Measurements from ENCODE around the gene CFI. TPM values are rescaled to one million over a fixed set of nuclear protein-coding genes. Genes with fewer than 3 reads are reported as not detected.

The CFI gene
- total and polyA plus RNA-seq, 2 of the 4 experiments (the other 2 are of a cell fraction): 0.12 to 0.18 TPM

- H3K27ac ChIP-seq (ENCODE audit: insufficient read depth, low read length): no peak overlapping the region
- peaks cover 1% of the 10 kb centered on the region; the same call in 1 of the 2 replicates for H3K27me3 ChIP-seq (ENCODE audit: control insufficient read depth, insufficient read depth, low read length)
- no peak overlapping the region for H4K5ac ChIP-seq (ENCODE audit: low read depth, low read length)
- DNase-seq (no peak), ATAC-seq (ENCODE audit: low read depth) (no peak)
- POLR2A ChIA-PET (ENCODE audit: unreplicated experiment): no interaction called here
- CTCF ChIA-PET: no interaction called here
- H2BK15ac ChIP-seq (ENCODE audit: low read depth, low read length): no peak overlapping the region
- H3K4me2 ChIP-seq (ENCODE audit: low read depth, low read length): no peak overlapping the region
- H2AK5ac ChIP-seq (ENCODE audit: low read depth, low read length): no peak overlapping the region
- no CpG with 5 or more reads among the region's 4 CpGs for WGBS, 2 experiments (ENCODE audit: extremely low coverage in 2 of 2, insufficient read length in 1 of 2)
- no peak overlapping the region for H3K14ac ChIP-seq (replicated peaks; ENCODE audit: low read depth, low read length)
- intact Hi-C loops (cut with micrococcal nuclease) (no loop called here), in situ Hi-C loops (cut with MboI; ENCODE audit: low sequenced_read_pairs) (no loop called here), dilution Hi-C loops (cut with HindIII; ENCODE audit: low sequenced_read_pairs, unreplicated experiment) (no loop called here)
- no peak overlapping the region for H4K8ac ChIP-seq (ENCODE audit: low read depth in 2 of 2, low read length in 2 of 2)
- H3K9me3 ChIP-seq (ENCODE audit: control insufficient read depth, insufficient read depth, low read length): no peaks in the 10 kb centered on the region
- TF ChIP-seq BHLHE40 (IDR thresholded peaks at IDR 0.05; ENCODE audit: low read depth, low read length): no peak
- TF ChIP-seq USF2 (IDR thresholded peaks at IDR 0.05; ENCODE audit: low read depth, low read length): no peak
- TF ChIP-seq RCOR1 (IDR thresholded peaks at IDR 0.05; ENCODE audit: insufficient replicate concordance, low read length): no peak
- no peak for TF ChIP-seq MXI1 (IDR thresholded peaks at IDR 0.05; ENCODE audit: borderline replicate concordance, low read depth, low read length)
- no peak for TF ChIP-seq CHD1 (IDR thresholded peaks at IDR 0.05; ENCODE audit: low read depth, low read length)
- no peak for TF ChIP-seq NFE2L2 (IDR thresholded peaks at IDR 0.05; ENCODE audit: low read depth, low read length)
- no peak for TF ChIP-seq SMC3 (IDR thresholded peaks at IDR 0.05; ENCODE audit: low read depth, low read length)
- TF ChIP-seq MAZ (IDR thresholded peaks at IDR 0.05; ENCODE audit: borderline replicate concordance, low read depth, low read length): no peak
- no peak for TF ChIP-seq MAFK (IDR thresholded peaks at IDR 0.05; ENCODE audit: low read depth, low read length)
- no peak for TF ChIP-seq CEBPB (IDR thresholded peaks at IDR 0.05; ENCODE audit: low read depth, low read length)
- TF ChIP-seq ELK1 (IDR thresholded peaks at IDR 0.05; ENCODE audit: borderline replicate concordance, low read depth, low read length): no peak
- no peak for TF ChIP-seq FOS (IDR thresholded peaks at IDR 0.05; ENCODE audit: low read depth, low read length)
- TF ChIP-seq POLR2A (IDR thresholded peaks at IDR 0.05; ENCODE audit: low read depth, low read length): no peak
- no peak for TF ChIP-seq RFX5 (IDR thresholded peaks at IDR 0.05; ENCODE audit: low read depth, low read length)
- no peak for TF ChIP-seq RAD21 (IDR thresholded peaks at IDR 0.05; ENCODE audit: low read length)
- no peak for TF ChIP-seq CTCF (conservative IDR thresholded peaks at IDR 0.05; ENCODE audit: low read depth, low read length)
- no peak overlapping the region for H3K9ac ChIP-seq (ENCODE audit: low read depth, low read length)
- H3K4me1 ChIP-seq (ENCODE audit: control insufficient read depth, insufficient read depth, low read length): no peaks in the 10 kb centered on the region
- H3K56ac ChIP-seq (ENCODE audit: extremely low read depth, insufficient read depth, low read length): no peak overlapping the region
- no peak overlapping the region for H2BK20ac ChIP-seq (ENCODE audit: low read depth, low read length)
- no peaks in the 10 kb centered on the region; the same call in 1 of the 2 replicates for H3K9me1 ChIP-seq (ENCODE audit: insufficient read depth, low read length)
- H3K4ac ChIP-seq (ENCODE audit: low read depth, low read length): no peak overlapping the region
- no peak overlapping the region for H2AK9ac ChIP-seq (replicated peaks; ENCODE audit: low read depth, low read length, poor library complexity)
- no peaks in the 10 kb centered on the region for H4K20me1 ChIP-seq (ENCODE audit: insufficient read depth, low read length)
- H2BK120ac ChIP-seq (ENCODE audit: low read depth, low read length): no peak overlapping the region
- no peak overlapping the region for H2AFZ ChIP-seq (replicated peaks; ENCODE audit: low read length, poor library complexity)
- H3K36me3 ChIP-seq (ENCODE audit: control insufficient read depth, insufficient read depth, low read length): no peaks in the 10 kb centered on the region
- no peak overlapping the region for H2BK5ac ChIP-seq (ENCODE audit: low read depth, low read length, poor library complexity, severe bottlenecking)
- H3K79me1 ChIP-seq (ENCODE audit: low read depth in 1 of 2, low read length in 2 of 2): no peaks in the 10 kb centered on the region
- no peak overlapping the region for H3K23ac ChIP-seq (ENCODE audit: low read depth, low read length)
- no peak overlapping the region for H3K18ac ChIP-seq (ENCODE audit: low read depth, low read length)
- no peak overlapping the region for H3K4me3 ChIP-seq (ENCODE audit: insufficient read depth, low read depth, low read length)
- no TSS peak for BruUV-seq (replicated peaks)
- H4K91ac ChIP-seq (ENCODE audit: insufficient read depth, low read depth, low read length): no peak overlapping the region
Observed at GRCh38 chr4:109801099-109801789, 555 bp downstream of the CFI start.
